SK-N-SH (cell line): Measurements from ENCODE around the gene NTSR1. TPM values are rescaled to one million over a fixed set of nuclear protein-coding genes. Genes with fewer than 3 reads are reported as not detected.
A peak's percentile ranks its signal among the peaks of the same experiment; 100 is the strongest.

Source experiments
- CTCF ChIA-PET: fragments of 300-600, 350-600 bp; formaldehyde crosslinking; extraction: SDS; loops from one replicate; lab custom pipeline; 2021; lab: Yijun Ruan, JAX
- POLR2A ChIA-PET: fragments of 350-600 bp; sonication (Branson Sonifier 250); formaldehyde crosslinking; extraction: SDS; loops from one replicate; lab custom pipeline; 2020; ENCODE audit warnings: antibody characterized with exemption, inconsistent platforms; lab: Yijun Ruan, JAX
- DNase-seq: peaks from one replicate; pipeline ENCODE4 v3.0.0; 2012
- H2AFZ ChIP-seq: fragments of 200-600 bp; sonication (generic); 2 replicates; pipeline ENCODE4 v1.8.1; 2016; ENCODE audit warnings: antibody characterized with exemption, mild to moderate bottlenecking, low read depth
- H3F3A ChIP-seq: fragments of 200-600 bp; sonication (generic); replicated peaks from 2 replicates; pipeline ENCODE3; 2016; ENCODE audit warnings: antibody characterized with exemption, mild to moderate bottlenecking; ENCODE audit not compliant: insufficient read depth
- H3K27ac ChIP-seq, 2 experiments: fragments of 200-500 bp in 1 of 2; fragments of 200-600 bp in 1 of 2; sonication (Bioruptor generic) in 1 of 2; sonication (generic), shearing (Covaris generic) in 1 of 2; 2 replicates each; pipeline versions ENCODE4 v1.5.1 to v1.6.1; 2014 to 2016; ENCODE audit warnings: low read depth in 2 of 2, inconsistent platforms in 1 of 2, low read length in 1 of 2, mild to moderate bottlenecking in 1 of 2, mixed read lengths in 1 of 2
- H3K27me3 ChIP-seq: fragments of 200-600 bp; sonication (generic), shearing (Covaris generic); 2 replicates; pipeline ENCODE4 v1.6.1; 2016; ENCODE audit warnings: mixed run types; ENCODE audit not compliant: insufficient read depth
- H3K36me3 ChIP-seq, 2 experiments: fragments of 200-500 bp in 1 of 2; fragments of 200-600 bp in 1 of 2; sonication (Bioruptor generic) in 1 of 2; sonication (generic) in 1 of 2; replicated peaks in 1 of 2; 2 replicates each; pipeline versions ENCODE3 to v1.5.1; 2014 to 2016; ENCODE audit warnings: low read length in 1 of 2, mild to moderate bottlenecking in 1 of 2; ENCODE audit not compliant: insufficient read depth in 2 of 2, control insufficient read depth in 1 of 2
- H3K4me1 ChIP-seq, 2 experiments: fragments of 200-500 bp in 1 of 2; fragments of 200-600 bp in 1 of 2; sonication (Bioruptor generic) in 1 of 2; sonication (generic), shearing (Covaris generic) in 1 of 2; 2 replicates each; pipeline versions ENCODE4 v1.5.1 to v1.6.1; 2014 to 2016; ENCODE audit warnings: low read depth in 1 of 2, low read length in 1 of 2, mixed run types in 1 of 2; ENCODE audit not compliant: insufficient read depth in 2 of 2, control insufficient read depth in 1 of 2
- H3K4me2 ChIP-seq: fragments of 200-600 bp; sonication (generic), shearing (Covaris generic); 2 replicates; pipeline ENCODE4 v1.6.1; 2017; ENCODE audit warnings: mixed run types
- H3K4me3 ChIP-seq, 2 experiments: fragments of 200-500 bp in 1 of 2; fragments of 200-600 bp in 1 of 2; sonication (Bioruptor generic) in 1 of 2; sonication (generic), shearing (Covaris generic) in 1 of 2; 2 replicates each; pipeline versions ENCODE4 v1.5.1 to v1.8.1; 2014 to 2016; ENCODE audit warnings: low read depth in 2 of 2, inconsistent platforms in 1 of 2, low read length in 1 of 2, mild to moderate bottlenecking in 1 of 2, mixed read lengths in 1 of 2, moderate library complexity in 1 of 2
- H3K79me2 ChIP-seq: fragments of 200-600 bp; sonication (generic); 2 replicates; pipeline ENCODE4 v1.8.1; 2017; ENCODE audit warnings: mild to moderate bottlenecking; ENCODE audit not compliant: insufficient read depth
- H3K9ac ChIP-seq: fragments of 200-600 bp; sonication (generic); 2 replicates; pipeline ENCODE4 v1.6.1; 2017; ENCODE audit warnings: mixed run types
- H3K9me2 ChIP-seq: fragments of 200-600 bp; sonication (generic); 2 replicates; pipeline ENCODE4 v1.6.1; 2017; ENCODE audit warnings: mixed run types
- H3K9me3 ChIP-seq: fragments of 200-600 bp; sonication (generic); 2 replicates; pipeline ENCODE4 v1.6.1; 2017; ENCODE audit warnings: mixed run types, mild to moderate bottlenecking, moderate library complexity
- H4K20me1 ChIP-seq: fragments of 200-600 bp; sonication (generic); 2 replicates; pipeline ENCODE4 v1.6.1; 2017; ENCODE audit warnings: mild to moderate bottlenecking, mixed run types; ENCODE audit not compliant: insufficient read depth
- CHD2 ChIP-seq: fragments of 150-350 bp; IDR thresholded peaks from 2 replicates; pipeline ENCODE4 v1.6.1; 2018; ENCODE audit warnings: low read length; ENCODE audit not compliant: partially characterized antibody
- ELF1 ChIP-seq: IDR thresholded peaks from 2 replicates; pipeline ENCODE4 v1.4.0; 2012
- EP300 ChIP-seq, 2 experiments: IDR thresholded peaks; 2 replicates each; pipeline versions ENCODE4 v1.4.0 to v1.6.1; 2012; ENCODE audit warnings: borderline replicate concordance in 1 of 2, low read depth in 1 of 2, low read length in 1 of 2
- EZH2phosphoT487 ChIP-seq: fragments of 200-600 bp; sonication (generic); IDR thresholded peaks from 2 replicates; pipeline ENCODE4 v1.6.1; 2017; ENCODE audit warnings: low read depth, mixed run types, mild to moderate bottlenecking, antibody characterized with exemption, moderate library complexity, borderline replicate concordance
- FOSL2 ChIP-seq: IDR thresholded peaks from 2 replicates; pipeline ENCODE4 v1.4.0; 2012; ENCODE audit warnings: low read depth, mild to moderate bottlenecking, moderate library complexity, borderline replicate concordance
- FOXM1 ChIP-seq: IDR thresholded peaks from 2 replicates; pipeline ENCODE4 v1.4.0; 2012; ENCODE audit warnings: low read depth, mild to moderate bottlenecking
- GATA2 ChIP-seq: sonication (generic); formaldehyde crosslinking; IDR thresholded peaks from 2 replicates; pipeline ENCODE4 v1.5.0; 2020; ENCODE audit warnings: mild to moderate bottlenecking, missing genetic modification reagents
- MXI1 ChIP-seq: IDR thresholded peaks from 2 replicates; pipeline ENCODE4 v1.6.1; 2012; ENCODE audit warnings: mild to moderate bottlenecking, low read depth, low read length, improper control_type of control experiment
- RCOR1 ChIP-seq: fragments of 150-350 bp; IDR thresholded peaks from 2 replicates; pipeline ENCODE4 v1.6.1; 2017; ENCODE audit warnings: antibody characterized with exemption, low read length
- SIN3A ChIP-seq: IDR thresholded peaks from 2 replicates; pipeline ENCODE4 v1.6.1; 2012; ENCODE audit warnings: low read depth, mild to moderate bottlenecking, low read length, moderate library complexity, borderline replicate concordance
- SMC3 ChIP-seq: IDR thresholded peaks from 2 replicates; pipeline ENCODE4 v1.6.1; 2012; ENCODE audit warnings: low read depth, low read length, improper control_type of control experiment
- TEAD4 ChIP-seq: IDR thresholded peaks from 2 replicates; pipeline ENCODE4 v1.4.0; 2012; ENCODE audit warnings: mild to moderate bottlenecking, borderline replicate concordance; ENCODE audit not compliant: insufficient read depth
- YY1 ChIP-seq: IDR thresholded peaks from 2 replicates; pipeline ENCODE4 v1.4.0; 2012; ENCODE audit warnings: low read depth, mild to moderate bottlenecking
- WGBS: methylation state at CpG from one replicate; pipeline ENCODE4 v1.1.6; 2017; ENCODE audit warnings: low lambda C conversion rate; 5-methylcytosine and 5-hydroxymethylcytosine counted together
- polyA plus RNA-seq, 3 experiments: library from polyadenylated mRNA; depleted of rRNA; stranded (reverse); fragments of >200 nt; gene quantifications; 2 replicates each; pipeline ENCODE4 v1.2.3, GENCODE V29; 2012
- TF ChIP-seq, protein P1 (sequence below): IDR thresholded peaks from 2 replicates; pipeline ENCODE4; 2012
- TF ChIP-seq, protein P2 (sequence below): fragments of 150-350 bp; IDR thresholded peaks from 2 replicates; pipeline ENCODE4 v1.6.1; 2016; ENCODE audit warnings: mild to moderate bottlenecking, low read depth, low read length
- TF ChIP-seq, protein P3 (sequence below): IDR thresholded peaks from 2 replicates; pipeline ENCODE4 v1.4.0; 2012; ENCODE audit warnings: low read depth, borderline replicate concordance
- TF ChIP-seq, protein P4 (sequence below): IDR thresholded peaks from 2 replicates; pipeline ENCODE4 v1.6.1; 2012; ENCODE audit warnings: mild to moderate bottlenecking, low read depth, low read length, moderate library complexity

NTSR1 gene
- polyA plus RNA-seq, 1 of the 3 experiments (the other 2 are of a cell fraction): 8.2 TPM

DNA sequence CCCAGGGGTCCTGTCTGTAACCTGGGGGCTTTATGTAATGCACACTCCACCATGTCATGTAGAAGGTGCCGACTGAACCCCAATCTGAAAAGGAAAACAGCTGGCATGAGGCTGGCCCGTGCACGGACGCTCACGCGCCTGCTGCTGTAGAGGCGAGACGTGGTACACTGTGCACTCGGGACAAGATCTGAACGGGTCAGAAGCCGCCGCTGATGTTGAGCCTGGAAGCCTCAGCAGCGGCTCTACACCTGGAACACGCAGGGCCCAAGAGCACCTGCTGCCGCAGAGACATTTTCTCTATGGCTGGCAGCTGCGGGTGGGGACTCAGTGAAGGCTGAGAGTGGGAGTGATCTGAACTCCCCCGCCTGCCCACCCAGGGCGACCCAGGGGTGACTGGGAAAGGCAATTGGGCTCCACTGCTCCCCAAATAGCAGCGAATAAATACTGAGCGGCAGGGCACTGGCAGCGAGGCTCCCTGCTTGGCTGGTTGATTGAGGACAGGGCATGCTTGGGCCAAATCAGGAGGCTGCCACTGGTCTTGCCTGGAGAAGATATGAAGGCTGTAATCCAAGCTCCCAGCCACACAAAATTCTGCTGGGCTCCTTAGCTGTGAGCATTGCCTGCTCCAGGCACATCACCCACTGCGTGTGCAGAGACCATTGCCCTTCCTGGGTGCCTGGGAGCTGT is 93.5 kb downstream of the NTSR1 start:
- Histone ChIP-seq H3K9me3 (no peaks in the 10 kb centered on the region), H3K9ac (no peak overlapping the region), H3K36me3 (peaks cover 22 to 35% of the 10 kb centered on the region in 2 experiments), H3K4me1 (peaks cover 16 to 30% of the 10 kb centered on the region in 2 experiments; a peak in 3 of 4 replicates), H3K27ac (no peak overlapping the region), H3K4me3 (no peak overlapping the region), H3K79me2 (peaks cover 33% of the 10 kb centered on the region), H3K9me2 (no peaks in the 10 kb centered on the region), H3K27me3 (no peaks in the 10 kb centered on the region), H3F3A (peaks cover 12% of the 10 kb centered on the region), H2AFZ (no peak overlapping the region), H3K4me2 (no peak overlapping the region), H4K20me1 (peaks cover 21% of the 10 kb centered on the region)
- WGBS: 91% methylated on average over 14 of the region's 22 CpGs
- ChIA-PET POLR2A (no interaction called here), CTCF (interaction anchor here (0.9 to 3.8 kb wide), 2 partner anchors 11 to 14 kb away, joined by 4 to 17 read pairs; partner anchors contain the start of gene COL9A3)
- TF ChIP-seq, protein P1, sequence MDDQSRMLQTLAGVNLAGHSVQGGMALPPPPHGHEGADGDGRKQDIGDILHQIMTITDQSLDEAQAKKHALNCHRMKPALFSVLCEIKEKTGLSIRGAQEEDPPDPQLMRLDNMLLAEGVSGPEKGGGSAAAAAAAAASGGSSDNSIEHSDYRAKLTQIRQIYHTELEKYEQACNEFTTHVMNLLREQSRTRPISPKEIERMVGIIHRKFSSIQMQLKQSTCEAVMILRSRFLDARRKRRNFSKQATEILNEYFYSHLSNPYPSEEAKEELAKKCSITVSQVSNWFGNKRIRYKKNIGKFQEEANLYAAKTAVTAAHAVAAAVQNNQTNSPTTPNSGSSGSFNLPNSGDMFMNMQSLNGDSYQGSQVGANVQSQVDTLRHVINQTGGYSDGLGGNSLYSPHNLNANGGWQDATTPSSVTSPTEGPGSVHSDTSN: no peak
- TF ChIP-seq CHD2 (no peak), EP300 (IDR thresholded peaks at IDR 0.05; ENCODE audit: borderline replicate concordance in 1 of 2, low read depth in 1 of 2, low read length in 1 of 2) (no peak), FOSL2 (no peak), EZH2phosphoT487 (no peak)
- TF ChIP-seq, protein P2, sequence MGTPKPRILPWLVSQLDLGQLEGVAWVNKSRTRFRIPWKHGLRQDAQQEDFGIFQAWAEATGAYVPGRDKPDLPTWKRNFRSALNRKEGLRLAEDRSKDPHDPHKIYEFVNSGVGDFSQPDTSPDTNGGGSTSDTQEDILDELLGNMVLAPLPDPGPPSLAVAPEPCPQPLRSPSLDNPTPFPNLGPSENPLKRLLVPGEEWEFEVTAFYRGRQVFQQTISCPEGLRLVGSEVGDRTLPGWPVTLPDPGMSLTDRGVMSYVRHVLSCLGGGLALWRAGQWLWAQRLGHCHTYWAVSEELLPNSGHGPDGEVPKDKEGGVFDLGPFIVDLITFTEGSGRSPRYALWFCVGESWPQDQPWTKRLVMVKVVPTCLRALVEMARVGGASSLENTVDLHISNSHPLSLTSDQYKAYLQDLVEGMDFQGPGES: no peak
- DNase-seq: no peak

DNA sequence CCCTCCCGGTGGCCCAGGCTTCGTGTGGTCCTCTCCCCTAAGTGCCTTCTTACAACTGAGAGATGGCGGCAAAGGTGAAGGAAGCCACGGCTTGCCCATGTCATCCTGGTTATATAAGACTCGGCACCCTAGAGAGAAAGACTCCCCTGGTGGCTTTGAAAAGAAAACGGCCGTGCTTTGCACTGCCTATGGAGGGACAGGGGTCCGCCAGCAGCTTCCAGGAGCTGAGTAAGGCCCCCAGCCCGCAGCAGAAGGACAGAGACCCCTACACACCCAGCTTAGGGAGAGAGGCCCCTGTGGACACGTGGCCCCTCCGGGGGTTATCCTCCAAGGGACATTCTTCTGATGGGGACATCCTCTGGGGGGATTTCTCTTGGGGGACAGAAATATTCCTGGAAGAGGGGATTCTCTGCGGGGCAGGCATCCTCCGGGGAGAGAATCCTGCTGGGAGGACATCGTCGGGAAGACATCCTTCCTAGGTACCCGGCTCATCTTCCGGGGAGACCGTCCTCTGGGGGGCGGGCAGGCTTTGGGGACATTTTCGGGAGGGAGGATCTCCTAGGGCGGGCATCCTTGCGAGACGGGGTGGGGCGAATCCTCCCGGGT is 95.5 kb downstream of the NTSR1 start:
- peaks cover 12% of the 10 kb centered on the region for H3F3A ChIP-seq
- WGBS: 43% methylated on average over 12 of the region's 25 CpGs
- H3K36me3 ChIP-seq: peaks cover 24 to 33% of the 10 kb centered on the region in 2 experiments
- no peaks in the 10 kb centered on the region for H3K27me3 ChIP-seq
- no peaks in the 10 kb centered on the region for H3K9me2 ChIP-seq
- H4K20me1 ChIP-seq: peaks cover 25% of the 10 kb centered on the region
- H3K4me3 ChIP-seq: peak overlapping the region; percentile 85 to 92
- H3K9ac ChIP-seq: peak overlapping the region; percentile 41; the same call in 1 of the 2 replicates
- H3K9me3 ChIP-seq: no peaks in the 10 kb centered on the region
- DNase-seq: peak; percentile 64
- ChIA-PET POLR2A (interaction anchor here (0.6 to 1.4 kb wide), 3 partner anchors 10 to 245 kb away, joined by 3 read pairs; no protein-coding TSS in a partner anchor), CTCF (interaction anchor here (0.6 to 3.8 kb wide), 4 partner anchors 11 to 110 kb away, joined by 3 to 17 read pairs (median 8); no protein-coding TSS in a partner anchor)
- H3K27ac ChIP-seq: peak overlapping the region; percentile 33 to 67; a peak in 3 of 4 replicates
- peak overlapping the region; percentile 94 for H2AFZ ChIP-seq
- H3K4me1 ChIP-seq: peaks cover 10 to 27% of the 10 kb centered on the region in 2 experiments; a peak in 2 of 4 replicates
- H3K79me2 ChIP-seq: peaks cover 30% of the 10 kb centered on the region
- H3K4me2 ChIP-seq: peak overlapping the region; percentile 96; the same call in 1 of the 2 replicates
- TF ChIP-seq SMC3 (no peak), SIN3A (no peak), FOXM1 (no peak), TEAD4 (no peak), RCOR1 (no peak), MXI1 (no peak), YY1 (no peak), GATA2 (CRISPR knock-in tag) (no peak), FOSL2 (no peak), ELF1 (no peak)
- TF ChIP-seq, protein P3, sequence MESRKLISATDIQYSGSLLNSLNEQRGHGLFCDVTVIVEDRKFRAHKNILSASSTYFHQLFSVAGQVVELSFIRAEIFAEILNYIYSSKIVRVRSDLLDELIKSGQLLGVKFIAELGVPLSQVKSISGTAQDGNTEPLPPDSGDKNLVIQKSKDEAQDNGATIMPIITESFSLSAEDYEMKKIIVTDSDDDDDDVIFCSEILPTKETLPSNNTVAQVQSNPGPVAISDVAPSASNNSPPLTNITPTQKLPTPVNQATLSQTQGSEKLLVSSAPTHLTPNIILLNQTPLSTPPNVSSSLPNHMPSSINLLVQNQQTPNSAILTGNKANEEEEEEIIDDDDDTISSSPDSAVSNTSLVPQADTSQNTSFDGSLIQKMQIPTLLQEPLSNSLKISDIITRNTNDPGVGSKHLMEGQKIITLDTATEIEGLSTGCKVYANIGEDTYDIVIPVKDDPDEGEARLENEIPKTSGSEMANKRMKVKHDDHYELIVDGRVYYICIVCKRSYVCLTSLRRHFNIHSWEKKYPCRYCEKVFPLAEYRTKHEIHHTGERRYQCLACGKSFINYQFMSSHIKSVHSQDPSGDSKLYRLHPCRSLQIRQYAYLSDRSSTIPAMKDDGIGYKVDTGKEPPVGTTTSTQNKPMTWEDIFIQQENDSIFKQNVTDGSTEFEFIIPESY: no peak
- TF ChIP-seq, protein P4, sequence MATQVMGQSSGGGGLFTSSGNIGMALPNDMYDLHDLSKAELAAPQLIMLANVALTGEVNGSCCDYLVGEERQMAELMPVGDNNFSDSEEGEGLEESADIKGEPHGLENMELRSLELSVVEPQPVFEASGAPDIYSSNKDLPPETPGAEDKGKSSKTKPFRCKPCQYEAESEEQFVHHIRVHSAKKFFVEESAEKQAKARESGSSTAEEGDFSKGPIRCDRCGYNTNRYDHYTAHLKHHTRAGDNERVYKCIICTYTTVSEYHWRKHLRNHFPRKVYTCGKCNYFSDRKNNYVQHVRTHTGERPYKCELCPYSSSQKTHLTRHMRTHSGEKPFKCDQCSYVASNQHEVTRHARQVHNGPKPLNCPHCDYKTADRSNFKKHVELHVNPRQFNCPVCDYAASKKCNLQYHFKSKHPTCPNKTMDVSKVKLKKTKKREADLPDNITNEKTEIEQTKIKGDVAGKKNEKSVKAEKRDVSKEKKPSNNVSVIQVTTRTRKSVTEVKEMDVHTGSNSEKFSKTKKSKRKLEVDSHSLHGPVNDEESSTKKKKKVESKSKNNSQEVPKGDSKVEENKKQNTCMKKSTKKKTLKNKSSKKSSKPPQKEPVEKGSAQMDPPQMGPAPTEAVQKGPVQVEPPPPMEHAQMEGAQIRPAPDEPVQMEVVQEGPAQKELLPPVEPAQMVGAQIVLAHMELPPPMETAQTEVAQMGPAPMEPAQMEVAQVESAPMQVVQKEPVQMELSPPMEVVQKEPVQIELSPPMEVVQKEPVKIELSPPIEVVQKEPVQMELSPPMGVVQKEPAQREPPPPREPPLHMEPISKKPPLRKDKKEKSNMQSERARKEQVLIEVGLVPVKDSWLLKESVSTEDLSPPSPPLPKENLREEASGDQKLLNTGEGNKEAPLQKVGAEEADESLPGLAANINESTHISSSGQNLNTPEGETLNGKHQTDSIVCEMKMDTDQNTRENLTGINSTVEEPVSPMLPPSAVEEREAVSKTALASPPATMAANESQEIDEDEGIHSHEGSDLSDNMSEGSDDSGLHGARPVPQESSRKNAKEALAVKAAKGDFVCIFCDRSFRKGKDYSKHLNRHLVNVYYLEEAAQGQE: no peak
